Loucy (cell line): ENCODE measurements around the gene HUWE1.

Experiments
- CTCF ChIP-seq: fragments of 200-600 bp; sonication (generic); conservative IDR thresholded peaks from 2 replicates; pipeline ENCODE4 v1.5.1; 2014; ENCODE audit warnings: mild to moderate bottlenecking, antibody characterized with exemption, low read length
- EZH2phosphoT487 ChIP-seq: fragments of 200-600 bp; IDR thresholded peaks from 2 replicates; pipeline ENCODE4 v1.6.1; 2018; ENCODE audit warnings: antibody characterized with exemption, mild to moderate bottlenecking, moderate library complexity, borderline replicate concordance

GRCh38 chrX:53637479-53637878 is 49.0 kb downstream of the HUWE1 start:
- TF ChIP-seq CTCF = no peak
- TF ChIP-seq EZH2phosphoT487 = no peak
